Hepatic stellate cell (primary cell): Measurements from ENCODE around the gene CYP11A1.

ENCODE experiments used
- DNase-seq: peaks from one replicate; pipeline ENCODE4 v3.0.0; 2011; ENCODE audit warnings: low spot score

CYP11A1 gene

DNA sequence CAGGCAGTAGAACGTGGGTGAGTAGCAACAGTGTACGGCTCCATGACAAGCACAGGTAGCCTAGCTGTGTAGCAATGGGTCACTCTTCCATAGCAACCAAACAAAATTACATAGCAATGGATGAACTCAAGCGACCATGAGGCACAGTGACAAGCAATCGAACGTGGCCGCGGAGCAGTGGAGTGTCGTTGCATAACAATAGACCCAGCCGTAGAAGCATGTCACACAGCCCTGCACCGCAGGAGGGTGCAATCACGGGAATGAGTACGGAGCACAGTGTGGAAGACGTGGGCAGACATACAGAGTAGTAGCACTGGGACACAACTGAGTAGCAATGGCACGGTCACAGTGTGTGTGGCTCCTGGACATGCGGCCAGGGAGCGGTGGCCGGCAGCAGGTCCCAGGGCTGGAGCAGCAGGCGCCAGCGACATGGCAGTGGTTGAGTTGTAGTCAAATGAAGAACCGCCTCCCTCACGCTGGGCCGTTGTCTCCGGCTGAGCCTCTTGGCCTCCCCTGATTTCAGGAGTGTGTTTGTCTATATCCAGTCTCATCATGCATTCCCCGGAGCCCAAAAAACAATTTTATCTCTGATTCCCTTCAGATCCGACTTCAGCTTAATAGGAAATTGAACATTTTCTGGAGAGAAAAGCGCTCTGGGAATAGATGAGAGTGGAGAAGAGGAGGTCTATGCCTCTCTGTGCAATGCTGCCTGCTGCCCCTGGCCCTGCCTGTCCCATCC is 67.2 kb downstream of the CYP11A1 start:
- no peak for DNase-seq

DNA sequence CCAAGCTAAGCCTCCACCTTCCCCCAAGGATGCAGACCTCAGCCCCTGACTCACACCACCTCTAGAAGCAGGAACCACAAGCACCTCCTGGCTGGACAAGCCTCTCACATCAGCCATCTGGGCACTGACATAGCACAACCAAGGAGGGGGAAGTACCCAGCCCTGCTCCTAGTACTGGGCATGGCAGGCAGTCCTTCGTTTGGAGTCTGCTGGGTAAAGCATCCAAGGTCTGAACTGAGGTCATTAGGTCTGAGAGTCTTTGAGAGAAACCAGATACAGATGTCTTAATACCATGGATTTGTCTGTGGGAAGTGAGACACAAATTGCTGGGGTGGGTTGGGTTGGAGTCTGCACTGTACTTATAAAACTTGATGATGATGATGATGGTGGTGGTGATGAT is 69.6 kb downstream of the CYP11A1 start:
- no peak for DNase-seq

GRCh38 chr15:74295800-74296199 is 71.6 kb downstream of the CYP11A1 start:
- no peak for DNase-seq

DNA sequence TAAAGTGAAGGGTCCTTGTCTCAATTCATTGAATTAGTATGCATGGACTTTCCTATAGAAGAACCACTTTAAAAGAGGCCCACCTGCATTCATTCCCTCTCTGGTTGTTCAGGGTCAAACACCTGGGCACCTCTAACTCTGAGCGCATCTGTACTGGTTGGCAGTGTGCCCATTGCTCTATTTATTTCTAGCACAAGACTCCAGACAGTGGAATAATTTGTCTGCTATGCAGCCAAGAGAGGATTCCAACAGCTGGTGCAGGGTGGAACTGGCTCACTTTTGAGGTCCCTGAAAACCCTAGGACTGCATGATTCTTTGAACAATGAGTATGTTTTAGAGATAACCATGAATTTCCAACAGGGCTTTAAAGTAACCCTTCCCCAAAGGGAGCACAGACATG is 73.4 kb downstream of the CYP11A1 start:
- DNase-seq: no peak

DNA sequence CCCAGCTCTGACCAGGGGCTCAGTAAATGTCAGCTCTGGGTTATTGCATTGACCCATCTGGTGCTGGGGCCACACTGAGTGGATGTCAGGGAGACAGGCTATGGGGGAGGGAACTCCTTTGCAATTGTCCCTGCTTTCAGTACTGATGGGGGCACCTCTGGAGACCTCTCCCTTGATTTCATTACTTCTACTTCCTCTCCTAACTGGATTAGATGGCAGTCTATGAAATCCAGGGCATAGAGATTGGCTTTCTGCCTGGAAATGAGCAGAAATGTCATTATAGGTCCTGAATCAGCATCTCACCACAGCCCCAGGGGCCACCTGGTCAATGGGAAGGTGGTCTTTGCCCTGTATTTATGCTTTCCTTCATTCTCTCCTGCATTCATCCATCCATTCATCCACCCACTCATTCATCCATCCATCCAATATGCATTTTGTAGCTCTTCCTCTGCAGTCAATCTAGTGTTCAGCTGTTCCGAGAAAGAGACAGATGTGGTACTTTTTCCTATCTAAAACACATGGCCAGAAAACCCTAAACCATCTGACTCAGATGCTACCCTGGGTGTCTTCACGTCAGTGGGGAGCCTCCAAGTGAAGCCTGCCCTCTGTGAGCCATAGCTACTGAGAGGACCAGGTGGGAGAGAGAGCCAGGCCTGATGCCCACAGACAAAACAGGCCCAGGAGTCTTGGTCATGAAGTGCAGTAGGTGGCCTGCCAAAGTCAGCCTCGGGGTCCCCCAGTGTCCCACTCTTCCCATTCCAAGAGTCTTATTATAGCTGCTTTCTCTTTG is 74.2 kb downstream of the CYP11A1 start:
- no peak for DNase-seq

DNA sequence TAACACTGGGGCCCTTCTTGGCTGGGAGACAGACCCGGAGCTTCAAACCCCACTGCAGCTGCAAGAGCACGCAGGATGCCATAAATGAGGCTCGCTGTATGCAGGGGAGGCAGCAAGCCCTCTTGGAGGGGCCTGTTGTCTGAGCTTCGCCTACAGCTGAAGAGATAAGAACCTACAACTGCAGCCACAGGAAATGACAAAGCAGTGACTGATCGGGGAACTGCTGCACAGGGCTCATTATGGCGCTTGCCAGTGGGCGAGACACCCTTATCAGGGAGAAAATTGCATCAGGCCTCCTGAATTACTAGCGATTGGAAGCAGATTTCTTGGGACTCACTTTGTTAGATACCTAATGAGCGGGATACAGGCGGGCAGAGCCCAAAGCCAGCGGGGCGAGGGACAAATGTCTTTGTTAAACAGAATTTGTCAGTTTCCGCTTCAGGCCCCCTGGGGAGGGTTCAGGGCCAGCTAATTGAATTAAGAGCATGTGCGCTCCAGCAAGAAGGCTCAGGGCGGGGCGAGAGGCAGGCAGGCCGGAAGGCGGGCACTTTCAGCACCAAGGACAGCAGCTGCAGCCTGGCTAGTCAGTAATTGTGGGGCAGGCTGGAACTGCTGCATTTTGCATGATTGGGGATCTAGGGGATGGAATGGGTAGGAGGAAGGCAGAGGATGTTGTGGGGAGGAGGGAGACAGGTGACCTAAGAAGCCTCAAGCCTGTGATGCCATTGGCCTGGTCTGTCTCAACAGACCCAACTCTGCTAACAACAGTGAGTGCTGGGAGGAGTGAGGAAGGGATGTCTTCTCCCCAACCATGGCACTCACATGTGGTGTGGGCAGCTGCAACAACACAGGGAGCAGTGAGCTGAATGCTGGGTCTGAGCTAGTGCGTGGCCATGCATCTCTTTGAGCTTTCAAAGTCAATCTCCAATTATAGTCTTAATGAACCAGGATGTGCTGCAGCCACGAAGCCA is 76.1 kb downstream of the CYP11A1 start:
- peak; percentile 82 for DNase-seq

GRCh38 chr15:74290645-74291044 is 76.8 kb downstream of the CYP11A1 start:
- DNase-seq: no peak

DNA sequence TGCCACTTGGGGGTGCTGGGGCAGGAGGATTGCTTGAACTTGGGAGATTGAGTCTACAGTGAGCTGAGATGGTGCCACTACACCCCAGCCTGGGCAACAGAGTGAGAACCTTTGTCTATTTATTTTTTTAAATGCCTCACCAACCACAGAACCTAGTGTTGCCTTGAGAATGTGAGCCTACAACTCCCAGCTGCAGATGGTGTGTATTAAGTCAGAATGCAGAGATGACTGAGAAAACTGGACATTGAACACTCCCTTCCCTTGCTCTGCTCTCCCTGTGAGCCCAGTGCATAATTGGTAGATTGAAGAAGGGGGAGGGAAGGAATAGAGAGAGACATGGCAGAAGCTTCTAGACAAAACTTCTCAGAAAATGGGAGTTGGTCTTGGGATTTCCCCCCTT is 77.8 kb downstream of the CYP11A1 start:
- no peak for DNase-seq
